ENCODE results near the gene RBBP8NL. TPM values are rescaled to one million over a fixed set of nuclear protein-coding genes. Genes with fewer than 3 reads are reported as not detected.

The RBBP8NL gene
- total RNA-seq, 1 experiment from 2014 or later = 14.0 TPM

DNA sequence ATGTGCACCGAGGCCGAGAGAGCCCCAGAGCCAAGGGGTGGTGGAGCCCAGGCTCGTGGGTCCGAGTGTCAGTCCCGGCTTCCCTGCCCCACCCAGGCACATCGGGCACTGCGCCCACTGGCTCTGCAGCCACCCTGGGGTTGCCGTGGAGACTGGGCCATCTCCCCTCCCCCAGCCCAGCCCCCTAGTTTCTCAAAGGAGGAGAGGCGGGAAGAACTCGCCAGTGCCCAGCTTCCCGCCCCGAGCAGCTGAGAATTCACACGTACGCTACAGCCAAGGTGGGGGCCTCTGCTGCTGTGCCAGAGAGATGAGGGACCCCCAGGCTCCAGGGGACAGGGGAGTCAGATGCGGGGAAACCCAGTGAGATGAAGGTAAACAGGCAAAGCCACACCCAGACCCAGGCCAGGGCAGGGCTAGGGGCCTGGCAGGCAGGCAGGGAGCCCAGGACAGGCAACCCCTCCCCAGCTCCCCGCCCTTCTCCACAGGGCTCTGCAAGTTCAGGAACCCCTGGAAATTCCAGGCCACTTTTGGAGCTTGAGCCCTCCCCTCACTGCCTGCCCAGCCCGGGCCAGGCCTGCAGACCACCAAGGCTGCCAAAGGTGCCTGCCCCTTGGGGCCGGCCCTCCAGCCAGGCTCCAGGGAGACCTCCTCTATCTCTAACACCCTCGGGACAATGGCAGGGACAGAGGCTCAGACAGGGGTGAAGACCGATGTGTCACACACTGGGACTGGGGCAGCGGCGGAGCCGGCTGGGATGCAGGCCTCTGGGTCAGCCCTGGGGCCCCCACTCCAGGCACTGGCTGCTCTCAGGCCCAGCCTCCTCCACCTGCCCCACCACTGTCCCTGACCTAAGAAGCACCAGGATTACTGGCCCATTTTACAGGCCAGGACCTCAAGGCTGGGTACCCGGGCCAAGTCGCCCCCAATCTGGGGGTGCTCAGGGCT is 66.2 kb downstream of the RBBP8NL start:
- peak; percentile 70 to 89 for DNase-seq
- POLR2A ChIA-PET (ENCODE audit: unreplicated experiment) = interaction anchor here (0.6 to 2.3 kb wide), 3 partner anchors 11 to 33 kb away, joined by 5 to 21 read pairs (median 5); no protein-coding TSS in a partner anchor
- TF ChIP-seq, protein P1, sequence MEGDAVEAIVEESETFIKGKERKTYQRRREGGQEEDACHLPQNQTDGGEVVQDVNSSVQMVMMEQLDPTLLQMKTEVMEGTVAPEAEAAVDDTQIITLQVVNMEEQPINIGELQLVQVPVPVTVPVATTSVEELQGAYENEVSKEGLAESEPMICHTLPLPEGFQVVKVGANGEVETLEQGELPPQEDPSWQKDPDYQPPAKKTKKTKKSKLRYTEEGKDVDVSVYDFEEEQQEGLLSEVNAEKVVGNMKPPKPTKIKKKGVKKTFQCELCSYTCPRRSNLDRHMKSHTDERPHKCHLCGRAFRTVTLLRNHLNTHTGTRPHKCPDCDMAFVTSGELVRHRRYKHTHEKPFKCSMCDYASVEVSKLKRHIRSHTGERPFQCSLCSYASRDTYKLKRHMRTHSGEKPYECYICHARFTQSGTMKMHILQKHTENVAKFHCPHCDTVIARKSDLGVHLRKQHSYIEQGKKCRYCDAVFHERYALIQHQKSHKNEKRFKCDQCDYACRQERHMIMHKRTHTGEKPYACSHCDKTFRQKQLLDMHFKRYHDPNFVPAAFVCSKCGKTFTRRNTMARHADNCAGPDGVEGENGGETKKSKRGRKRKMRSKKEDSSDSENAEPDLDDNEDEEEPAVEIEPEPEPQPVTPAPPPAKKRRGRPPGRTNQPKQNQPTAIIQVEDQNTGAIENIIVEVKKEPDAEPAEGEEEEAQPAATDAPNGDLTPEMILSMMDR (conservative IDR thresholded peaks at IDR 0.05) = no peak
- no peak for TF ChIP-seq EZH2 (IDR thresholded peaks at IDR 0.05; ENCODE audit: low read depth)
- Histone ChIP-seq H3K4me1 (replicated peaks; ENCODE audit: insufficient read depth) (peaks cover 74% of the 10 kb centered on the region), H3K27me3 (ENCODE audit: insufficient read depth, low read depth) (no peaks in the 10 kb centered on the region), H3K9me2 (ENCODE audit: insufficient read depth) (no peaks in the 10 kb centered on the region), H3K36me3 (ENCODE audit: low read depth) (0 out of 2 replicates have a peak, but pooled peaks cover 5% of the 10 kb centered on the region), H3K4me3 (peak overlapping the region; percentile 78), H3K4me2 (peak overlapping the region; percentile 96), H3K79me2 (ENCODE audit: low read depth) (peaks cover 85% of the 10 kb centered on the region), H3K9me3 (ENCODE audit: insufficient read depth, low read depth) (no peaks in the 10 kb centered on the region), H3K27ac (peak overlapping the region; percentile 92), H4K20me1 (ENCODE audit: insufficient read depth) (peaks cover 26% of the 10 kb centered on the region), H3F3A (ENCODE audit: insufficient read depth, low read depth) (peaks cover 67% of the 10 kb centered on the region), H2AFZ (no peak overlapping the region)
- intact Hi-C loops (cut with micrococcal nuclease; ENCODE audit: unreplicated experiment) = no loop called here
- BruUV-seq (replicated peaks) = no TSS peak
- CTCF ChIA-PET = no interaction called here

Other genes starting within 250 kb of the RBBP8NL start
- 58.1 and 62.5 TPM in 2 replicates for gene MTG2, start 244.5 kb downstream of the RBBP8NL start, total RNA-seq (2021)
- not detected in 2 replicates for gene HRH3, start 207.3 kb downstream of the RBBP8NL start, total RNA-seq (2021)
- 84.8 and 90.7 TPM in 2 replicates for gene OSBPL2, start 189.0 kb downstream of the RBBP8NL start, total RNA-seq (2021)
- 172 and 173 TPM in 2 replicates for gene ADRM1, start 124.5 kb downstream of the RBBP8NL start, total RNA-seq (2021)
- gene LAMA5, start 60.2 kb downstream of the RBBP8NL start, total RNA-seq (2021) = 700 and 744 TPM in 2 replicates
- 2,188 and 2,275 TPM in 2 replicates for gene RPS21, start 40.4 kb downstream of the RBBP8NL start, total RNA-seq (2021)
- 11.2 and 14.1 TPM in 2 replicates for gene CABLES2, start 20.3 kb downstream of the RBBP8NL start, total RNA-seq (2021)
- gene GATA5, start 48.5 kb upstream of the RBBP8NL start, total RNA-seq (2021) = 0.96 and 2.1 TPM in 2 replicates
- gene SLCO4A1, start 215.0 kb upstream of the RBBP8NL start, total RNA-seq (2021) = 14.1 and 19.3 TPM in 2 replicates

Measured in PC-9 (cell line).